Stimulated activated CD8-positive, alpha-beta memory T cell treated with anti-CD3 and anti-CD28 coated beads, Interleukin-7, amount 100 ng/mL, for 4 hours (primary cell): ENCODE results near the gene MAP3K13.

ENCODE experiments used
- DNase-seq, 2 donors: peaks; one replicate each; pipeline ENCODE4 v3.0.0-alpha.2; 2020; ENCODE audit warnings: low read depth in 2 of 2

MAP3K13 gene, protein sequence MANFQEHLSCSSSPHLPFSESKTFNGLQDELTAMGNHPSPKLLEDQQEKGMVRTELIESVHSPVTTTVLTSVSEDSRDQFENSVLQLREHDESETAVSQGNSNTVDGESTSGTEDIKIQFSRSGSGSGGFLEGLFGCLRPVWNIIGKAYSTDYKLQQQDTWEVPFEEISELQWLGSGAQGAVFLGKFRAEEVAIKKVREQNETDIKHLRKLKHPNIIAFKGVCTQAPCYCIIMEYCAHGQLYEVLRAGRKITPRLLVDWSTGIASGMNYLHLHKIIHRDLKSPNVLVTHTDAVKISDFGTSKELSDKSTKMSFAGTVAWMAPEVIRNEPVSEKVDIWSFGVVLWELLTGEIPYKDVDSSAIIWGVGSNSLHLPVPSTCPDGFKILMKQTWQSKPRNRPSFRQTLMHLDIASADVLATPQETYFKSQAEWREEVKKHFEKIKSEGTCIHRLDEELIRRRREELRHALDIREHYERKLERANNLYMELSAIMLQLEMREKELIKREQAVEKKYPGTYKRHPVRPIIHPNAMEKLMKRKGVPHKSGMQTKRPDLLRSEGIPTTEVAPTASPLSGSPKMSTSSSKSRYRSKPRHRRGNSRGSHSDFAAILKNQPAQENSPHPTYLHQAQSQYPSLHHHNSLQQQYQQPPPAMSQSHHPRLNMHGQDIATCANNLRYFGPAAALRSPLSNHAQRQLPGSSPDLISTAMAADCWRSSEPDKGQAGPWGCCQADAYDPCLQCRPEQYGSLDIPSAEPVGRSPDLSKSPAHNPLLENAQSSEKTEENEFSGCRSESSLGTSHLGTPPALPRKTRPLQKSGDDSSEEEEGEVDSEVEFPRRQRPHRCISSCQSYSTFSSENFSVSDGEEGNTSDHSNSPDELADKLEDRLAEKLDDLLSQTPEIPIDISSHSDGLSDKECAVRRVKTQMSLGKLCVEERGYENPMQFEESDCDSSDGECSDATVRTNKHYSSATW

DNA sequence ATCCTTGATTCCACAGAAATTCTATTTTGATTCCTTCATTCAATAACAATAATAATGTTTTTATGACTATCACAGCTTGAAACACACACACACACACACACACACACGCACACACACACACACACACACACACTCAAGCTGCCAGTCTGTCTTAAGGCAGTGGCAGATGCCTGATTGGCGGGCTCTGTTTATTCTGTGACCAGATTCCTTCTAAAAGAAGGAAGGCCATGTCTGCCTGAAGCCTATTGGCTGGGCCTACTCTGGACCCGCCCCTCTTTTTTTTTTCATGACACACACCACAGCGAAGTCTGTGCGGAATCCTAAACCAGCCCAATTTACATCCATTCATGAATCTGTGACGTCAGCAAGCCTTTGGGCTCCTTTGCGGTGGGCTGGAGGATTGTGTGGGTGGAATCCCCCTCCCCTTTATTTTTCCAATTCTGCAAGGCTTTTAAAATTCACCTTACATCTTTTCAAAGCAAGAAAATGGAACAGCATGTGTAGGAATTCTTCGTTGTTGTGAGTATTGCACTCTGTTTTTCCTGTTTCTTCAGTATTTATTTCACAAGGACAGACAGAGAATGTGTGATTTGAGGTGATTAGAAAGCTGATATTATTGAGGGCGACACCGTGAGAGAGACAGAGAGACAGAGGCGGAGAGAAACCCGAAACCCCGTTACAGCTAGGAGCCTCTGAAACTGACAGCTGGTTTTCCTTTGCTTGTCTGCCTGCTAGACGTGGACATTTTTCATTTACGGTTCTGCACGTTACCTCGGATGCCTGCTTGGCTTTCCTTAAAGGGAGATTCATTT, at the start of gene MAP3K13:
TSS of gene MAP3K13 (plus strand) at position 287 of the 812 bp plus-strand sequence. CDS start 65,446 bp downstream, outside the sequence.
- no peak for DNase-seq

DNA sequence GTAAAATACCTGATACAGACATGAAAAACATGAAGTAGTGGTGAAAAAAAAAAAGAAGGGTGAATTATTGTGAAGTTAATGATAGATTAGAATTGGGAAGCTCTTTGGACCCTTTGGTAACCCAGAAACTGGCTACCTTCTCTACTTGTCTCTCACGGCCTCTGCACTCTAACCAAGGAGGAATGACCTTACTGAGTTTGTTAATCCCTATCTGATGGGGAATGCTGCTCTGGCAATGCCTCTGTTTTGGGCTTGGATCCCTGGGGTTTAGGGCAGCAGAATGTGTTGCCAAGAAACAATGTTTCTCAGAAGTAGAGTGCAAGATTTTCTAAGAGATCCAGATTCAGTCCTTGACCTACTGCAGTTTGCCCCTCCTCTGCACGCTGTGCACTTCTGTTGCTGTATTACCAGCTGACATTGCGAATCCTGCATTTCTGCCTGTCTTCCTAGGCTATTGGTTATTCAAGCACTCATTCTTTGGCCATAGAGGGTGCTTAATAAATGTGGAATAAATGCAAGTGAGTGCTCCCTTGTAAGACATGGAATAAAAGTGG, 49.2 kb upstream of the MAP3K13 start:
- DNase-seq, result no peak

DNA sequence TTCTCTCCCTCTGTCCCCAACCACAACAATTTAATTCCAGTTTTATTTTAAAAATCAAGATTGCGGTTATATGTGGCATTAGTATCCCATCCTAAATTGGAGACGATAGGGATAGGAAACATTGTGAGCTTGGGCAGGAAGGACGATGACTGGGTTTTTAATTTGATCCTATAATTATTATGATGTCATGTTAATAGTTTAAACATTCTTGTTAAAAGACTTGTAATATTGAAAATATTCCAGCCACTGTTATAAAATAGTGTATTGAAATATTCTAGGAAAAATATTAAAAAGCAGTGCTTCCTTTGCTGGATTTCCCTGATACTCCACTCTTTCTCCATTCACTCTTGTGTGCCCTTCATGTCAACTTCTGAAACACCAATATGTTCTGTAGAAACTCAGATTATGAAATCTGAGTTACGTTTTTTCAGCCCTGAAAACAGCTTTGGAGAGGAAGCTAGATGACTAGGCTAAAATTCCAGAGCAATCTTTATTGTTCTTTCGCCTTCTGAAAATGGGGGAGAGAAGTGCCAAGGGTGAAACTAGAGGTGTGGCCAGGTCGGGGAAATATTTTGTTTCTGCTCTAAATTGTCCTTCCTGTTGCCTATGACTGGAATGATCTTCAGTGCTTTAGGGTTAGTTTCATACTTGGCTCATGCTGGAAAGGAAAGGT, 46.1 kb upstream of the MAP3K13 start:
- no peak for DNase-seq

DNA sequence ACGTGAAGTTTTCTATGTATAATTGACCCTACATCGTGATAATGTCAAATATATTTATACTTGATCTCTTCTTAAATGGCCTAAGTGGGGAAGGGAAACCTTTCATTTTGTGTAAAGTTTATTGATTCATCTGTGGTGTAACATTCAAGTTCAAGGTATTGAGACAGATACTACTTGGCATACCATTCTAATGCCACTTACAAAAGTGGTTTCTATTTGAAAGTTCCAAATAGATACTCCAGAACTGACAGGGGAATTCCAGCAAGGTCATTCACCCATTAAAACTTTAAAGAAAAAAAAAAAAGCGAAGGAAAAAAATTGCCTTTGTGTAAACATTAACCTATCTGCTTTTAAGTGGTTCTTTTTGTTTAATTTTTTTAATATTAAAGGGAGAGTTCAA, 45.3 kb upstream of the MAP3K13 start:
- DNase-seq, result no peak

DNA sequence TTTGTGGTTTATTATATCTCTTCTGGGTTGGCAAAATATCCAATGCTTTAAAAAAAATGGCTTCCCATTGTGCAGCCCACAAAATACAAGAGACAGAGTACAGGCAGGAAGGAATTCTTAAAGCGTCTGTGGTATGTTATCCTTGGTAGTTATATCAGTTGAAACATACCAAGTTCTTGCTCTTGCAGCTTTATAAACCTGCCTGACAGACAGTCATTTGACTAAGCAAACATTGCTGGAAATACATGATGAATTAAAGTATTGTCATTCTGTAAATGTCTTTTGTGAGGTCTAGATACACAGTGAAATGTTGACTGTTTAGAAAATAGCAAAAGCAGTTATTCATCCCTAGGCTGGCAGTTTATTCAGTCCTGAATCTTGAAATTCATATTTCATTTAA, 44.8 kb upstream of the MAP3K13 start:
- DNase-seq, result no peak

DNA sequence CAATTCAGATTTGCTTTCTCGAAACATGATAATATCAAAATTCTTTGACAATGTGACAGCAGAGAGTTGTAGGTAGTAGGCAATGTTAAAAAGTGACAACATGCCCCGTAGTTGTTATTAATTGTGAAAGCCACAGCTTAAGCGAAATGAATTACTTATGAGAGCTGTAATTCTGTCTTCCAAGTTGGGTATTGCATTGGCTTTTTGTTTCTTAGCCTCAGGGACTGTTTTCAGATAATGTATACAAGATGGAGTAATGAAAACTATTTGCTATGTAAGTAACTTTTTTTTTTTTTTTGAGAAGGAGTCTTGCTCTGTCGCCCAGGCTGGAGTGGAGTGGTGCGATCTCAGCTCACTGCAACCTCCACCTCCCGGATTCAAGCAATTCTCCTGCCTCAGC, 43.1 kb upstream of the MAP3K13 start:
- DNase-seq, result no peak

DNA sequence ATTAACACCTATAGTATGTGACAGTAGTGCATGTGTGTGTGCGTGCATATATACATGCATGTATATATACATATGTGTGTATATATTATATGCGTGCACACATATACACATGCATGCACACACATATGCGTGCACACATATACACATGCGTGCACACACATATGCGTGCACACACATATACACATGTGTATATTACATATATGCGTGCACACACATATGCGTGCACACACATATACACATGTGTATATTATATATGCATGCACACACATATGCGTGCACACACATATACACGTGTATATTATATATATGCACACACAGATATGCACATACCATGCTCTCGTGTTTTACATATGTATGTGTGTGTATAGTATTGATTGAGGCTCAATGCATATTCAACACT, 42.0 kb upstream of the MAP3K13 start:
- DNase-seq, result no peak

DNA sequence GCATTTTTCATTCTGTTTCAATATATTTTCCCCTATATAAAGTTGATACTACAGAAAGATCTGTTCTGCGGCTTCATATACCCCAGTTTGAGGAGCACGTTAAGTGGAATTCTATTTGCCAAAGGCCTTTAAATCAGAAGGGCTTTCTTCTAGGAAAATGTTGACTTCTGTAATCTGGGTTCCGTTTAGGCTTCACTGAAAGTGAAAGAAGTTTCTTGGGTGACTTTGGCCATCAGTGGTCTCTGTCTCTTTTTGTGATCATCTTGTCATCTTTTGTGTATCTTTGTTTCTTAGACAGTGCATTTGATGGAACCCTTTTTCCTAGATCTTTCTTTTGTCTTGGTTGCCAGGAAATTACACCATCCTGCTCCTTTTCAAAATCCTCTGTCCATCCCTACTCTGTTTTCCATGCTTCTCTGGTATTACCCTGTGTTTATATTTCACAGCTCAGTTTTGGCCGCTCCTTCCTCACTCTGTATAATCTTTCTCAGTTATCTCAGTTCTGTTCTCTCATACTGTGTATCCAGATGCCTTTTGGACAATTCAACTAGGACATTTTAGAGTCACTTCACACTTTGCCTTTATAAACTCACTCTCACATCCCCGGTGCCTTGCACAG, 40.7 kb upstream of the MAP3K13 start:
- DNase-seq, result no peak

DNA sequence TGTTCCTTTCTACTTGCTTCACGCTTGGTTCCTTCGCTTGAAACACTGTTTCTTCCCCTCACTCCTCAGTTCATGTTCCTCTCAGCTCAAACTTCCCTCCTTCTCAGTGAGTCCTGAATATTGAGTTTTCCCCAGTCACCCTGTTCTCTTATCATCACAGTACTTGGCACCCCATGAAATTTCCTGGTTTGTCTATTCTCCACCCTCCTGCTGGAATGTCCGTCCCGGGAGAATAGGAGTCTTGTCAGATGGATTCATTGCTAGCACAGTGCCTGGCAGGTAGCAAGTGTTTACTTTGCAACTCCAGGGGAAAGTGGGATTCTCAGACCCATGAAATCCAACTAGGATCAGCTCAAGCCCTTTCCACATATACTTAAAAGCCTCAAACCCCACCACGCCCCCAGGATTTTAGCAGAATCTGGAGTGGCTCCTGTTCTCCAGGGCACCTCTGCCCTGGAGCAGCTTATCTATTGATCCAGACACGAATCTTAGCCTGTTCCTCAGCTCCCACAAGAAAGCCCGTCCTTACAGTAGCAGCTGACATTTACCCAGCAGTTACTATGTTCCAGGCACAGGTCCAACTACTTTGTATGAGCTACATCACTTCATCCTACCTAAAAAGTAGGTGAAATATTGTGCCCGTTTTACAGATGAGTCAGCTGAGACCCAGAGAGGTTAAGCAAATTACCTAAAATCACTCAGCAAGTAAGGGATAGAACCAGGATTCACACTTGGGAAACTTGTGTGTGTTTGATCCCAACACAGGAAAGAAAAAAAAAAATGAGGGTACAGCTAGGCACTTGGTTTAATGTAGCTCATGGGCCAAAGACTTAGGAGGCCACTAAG, 36.8 kb upstream of the MAP3K13 start:
- DNase-seq, result no peak

DNA sequence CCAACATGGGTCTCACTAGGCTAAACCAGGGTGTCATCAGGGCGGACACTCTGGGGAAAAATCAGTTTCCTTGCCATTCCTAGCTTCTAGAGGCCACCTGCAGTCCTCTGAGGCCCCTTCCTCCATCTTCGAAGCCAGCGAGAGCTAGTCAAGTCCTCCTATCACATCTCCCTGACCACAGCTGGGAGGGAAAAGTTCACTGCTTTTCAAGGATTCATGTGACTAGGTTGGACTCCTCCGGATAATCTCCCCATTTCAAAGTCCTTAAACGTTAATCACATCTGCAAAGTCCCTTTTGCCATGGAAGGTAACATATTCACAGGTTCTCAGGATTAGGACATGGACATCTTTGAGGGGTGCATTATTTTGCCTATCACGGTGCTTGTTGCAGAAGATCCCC, 35.9 kb upstream of the MAP3K13 start:
- no peak for DNase-seq

DNA sequence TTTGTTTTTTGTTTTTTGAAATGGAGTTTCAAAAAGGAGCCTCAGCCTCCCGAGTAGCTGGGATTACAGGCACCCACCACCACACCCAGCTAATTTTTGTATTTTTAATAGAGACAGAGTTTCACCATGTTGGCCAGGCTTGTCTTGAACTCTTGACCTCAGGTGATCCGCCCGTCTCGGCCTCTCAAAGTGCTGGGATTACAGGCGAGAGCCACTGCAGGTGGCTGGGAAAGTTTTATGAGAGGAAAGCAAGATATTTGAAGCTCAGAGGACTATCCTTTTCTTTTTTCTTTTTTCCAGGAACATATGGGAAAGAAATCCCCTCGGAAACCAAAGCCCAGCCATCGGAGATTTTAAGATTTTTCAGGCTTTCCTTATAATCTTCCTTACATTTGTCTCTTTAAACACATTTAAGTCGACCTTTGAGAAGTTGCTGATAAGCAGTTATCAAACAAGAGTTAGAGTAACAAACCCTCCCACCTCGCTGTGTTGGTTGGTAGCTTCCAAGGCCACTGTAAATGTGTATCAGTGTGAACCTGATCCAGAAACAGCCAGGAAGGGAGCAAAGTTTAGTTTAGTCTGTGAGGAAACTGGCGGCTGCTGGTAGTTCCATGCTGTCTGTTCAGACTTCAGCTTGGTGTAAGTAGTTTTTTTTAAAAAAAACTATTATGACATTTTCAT, 34.5 kb upstream of the MAP3K13 start:
- DNase-seq, result no peak

DNA sequence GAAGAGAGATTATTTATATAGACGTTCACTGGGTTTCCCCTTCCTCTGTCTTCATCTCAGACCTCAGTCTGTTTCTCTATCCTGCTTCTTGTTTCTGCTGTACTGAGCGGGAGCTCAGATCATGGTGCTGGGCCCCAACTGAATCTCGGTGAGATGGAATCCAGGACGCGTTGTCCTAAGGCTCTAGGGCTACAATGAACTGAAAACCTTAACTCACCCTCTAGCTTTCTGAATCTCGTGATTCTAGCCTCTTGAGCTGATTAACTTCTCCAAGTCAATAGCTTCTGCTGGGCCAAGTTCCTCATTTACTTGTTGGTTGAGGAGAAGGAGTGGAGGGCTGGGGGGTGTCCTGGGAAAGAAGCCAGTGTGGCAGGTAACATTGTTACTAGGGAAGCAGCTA, 32.7 kb upstream of the MAP3K13 start:
- no peak for DNase-seq

DNA sequence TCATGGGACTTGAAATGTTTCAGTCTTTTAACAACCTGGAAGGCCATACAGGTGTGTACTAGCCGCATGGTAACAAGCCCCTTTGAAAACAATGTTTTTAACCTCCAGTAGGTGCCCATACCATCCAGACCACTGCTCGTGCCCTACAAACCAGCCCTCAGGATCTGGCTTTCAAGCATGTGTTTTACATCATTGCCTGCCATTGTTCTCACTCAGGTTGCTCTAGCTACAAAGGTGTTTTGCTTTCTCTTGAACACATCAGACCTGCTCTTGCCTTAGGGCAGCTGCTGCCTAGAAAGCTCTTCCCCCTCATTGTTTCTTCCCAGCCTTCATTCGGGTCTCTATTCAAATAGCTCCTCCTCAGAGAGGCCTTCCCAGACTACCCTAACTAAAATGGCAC, 32.3 kb upstream of the MAP3K13 start:
- no peak for DNase-seq

DNA sequence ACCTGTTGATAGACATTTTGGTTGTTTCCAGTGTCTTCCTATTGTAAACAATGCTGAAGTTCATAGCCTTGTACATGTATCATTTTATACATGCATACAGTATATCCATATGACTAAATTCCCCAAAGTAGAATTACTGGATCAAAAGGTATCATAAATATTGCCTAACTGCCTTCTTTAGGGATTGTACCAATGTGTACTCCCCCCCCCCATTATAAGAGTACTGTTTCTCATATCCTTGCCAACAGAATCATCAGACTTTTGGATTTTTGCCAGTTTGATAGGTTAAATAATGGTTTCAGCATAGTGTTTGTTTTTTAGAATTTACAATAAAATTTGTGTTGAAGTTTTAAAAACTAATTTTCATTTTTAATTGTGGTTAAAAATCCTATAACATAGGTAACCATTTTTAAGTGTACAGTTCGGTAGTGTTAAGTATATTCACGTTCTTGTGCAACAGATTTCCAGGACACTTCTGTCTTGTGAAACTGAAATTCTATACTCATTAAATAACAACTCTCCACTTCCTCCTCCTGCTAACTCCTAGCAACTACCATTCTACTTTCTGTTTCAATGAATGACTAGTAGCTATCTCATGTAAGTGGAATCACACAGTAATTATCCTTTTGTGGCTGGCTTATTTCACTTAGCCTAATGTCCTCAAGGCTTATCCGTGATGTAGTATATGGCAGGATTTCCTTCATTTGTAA, 30.8 kb upstream of the MAP3K13 start:
- no peak for DNase-seq

DNA sequence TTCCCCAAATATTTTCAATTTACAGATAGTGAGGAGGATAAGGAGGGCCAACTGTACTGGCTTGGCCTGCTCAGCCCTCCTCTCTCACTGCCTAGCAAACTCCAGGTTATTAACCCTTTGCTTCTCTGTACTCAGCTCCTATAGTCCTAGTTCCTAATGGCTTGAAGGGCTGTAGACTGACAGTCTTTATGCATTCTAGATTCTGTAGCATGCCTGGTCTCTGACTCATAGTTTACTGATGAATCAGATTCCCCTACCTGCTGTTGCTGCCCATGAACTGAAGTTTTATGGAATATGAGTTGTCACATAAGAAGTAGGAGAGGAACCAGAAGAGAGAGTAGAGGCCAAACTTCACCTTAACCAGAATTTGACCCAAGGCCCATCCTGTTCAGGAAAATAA, 27.1 kb upstream of the MAP3K13 start:
- no peak for DNase-seq

DNA sequence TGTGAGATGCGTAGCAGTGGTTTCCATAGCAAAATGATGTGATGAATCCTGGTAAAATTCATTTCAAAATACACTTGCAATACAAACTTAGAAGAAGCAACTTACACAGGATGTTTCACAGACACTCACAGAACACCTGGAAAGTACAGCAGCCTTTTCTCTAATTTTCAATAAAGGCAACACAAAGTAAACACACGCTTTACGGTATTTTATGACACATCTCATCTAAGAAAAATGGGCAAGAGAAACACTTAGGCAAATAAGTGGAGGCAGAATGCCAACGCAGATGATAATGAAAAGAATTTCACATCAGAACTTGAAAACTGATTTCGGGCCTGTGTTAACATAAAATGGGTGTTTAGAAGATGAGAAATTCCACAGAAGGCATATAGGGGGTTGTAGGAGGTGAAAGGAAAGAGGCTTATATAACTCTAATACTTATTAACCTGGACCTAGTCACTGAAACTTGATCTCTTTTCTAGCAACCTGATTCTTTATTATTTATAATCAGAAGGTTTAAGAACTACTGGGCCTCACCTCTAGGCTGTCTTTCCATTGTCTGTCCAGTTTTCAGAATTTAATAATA, 25.6 kb upstream of the MAP3K13 start:
- DNase-seq, result no peak

DNA sequence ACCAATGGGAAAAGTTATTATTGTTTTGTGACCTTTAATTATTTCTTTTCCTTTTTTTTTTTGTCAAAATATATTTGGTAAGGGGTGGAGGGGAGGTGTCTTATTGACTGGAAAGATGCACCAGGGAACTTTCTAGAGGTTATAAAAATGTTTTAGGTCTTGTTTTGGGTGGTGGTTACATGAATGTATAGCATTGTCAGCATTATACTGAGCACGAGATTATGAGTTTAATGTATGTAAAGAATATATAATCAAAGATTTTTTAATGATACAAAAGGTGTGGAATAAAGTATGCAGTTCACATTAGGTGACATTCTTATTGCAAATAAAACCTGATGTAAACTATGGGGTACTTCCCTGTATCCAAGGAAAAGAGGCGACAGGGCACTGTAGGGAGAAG, 23.0 kb upstream of the MAP3K13 start:
- DNase-seq, result no peak

DNA sequence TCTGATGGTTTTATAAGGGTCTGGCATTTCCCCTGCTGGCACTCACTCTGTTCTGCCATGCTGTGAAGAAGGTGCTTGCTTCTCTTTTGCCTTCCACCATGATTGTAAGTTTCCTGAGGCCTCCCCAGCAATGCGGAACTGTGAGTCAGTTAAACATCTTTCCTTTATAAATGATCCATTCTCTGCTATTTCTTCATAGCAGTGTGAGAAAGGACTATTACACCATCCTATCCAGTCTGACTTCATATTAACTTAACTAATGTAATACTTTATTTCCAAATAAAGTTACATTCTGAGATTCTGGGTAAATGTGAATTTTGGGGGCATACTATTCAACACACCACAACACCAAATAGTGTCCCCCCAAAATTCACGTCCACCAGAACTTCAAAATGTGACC, 22.2 kb upstream of the MAP3K13 start:
- DNase-seq, result no peak
